Fibroblast of skin of back (primary cell): ENCODE results near the gene AKT2.

Source experiments
- DNase-seq: peaks from one replicate; pipeline ENCODE4 v3.0.0-alpha.2; 2013

Gene AKT2

DNA sequence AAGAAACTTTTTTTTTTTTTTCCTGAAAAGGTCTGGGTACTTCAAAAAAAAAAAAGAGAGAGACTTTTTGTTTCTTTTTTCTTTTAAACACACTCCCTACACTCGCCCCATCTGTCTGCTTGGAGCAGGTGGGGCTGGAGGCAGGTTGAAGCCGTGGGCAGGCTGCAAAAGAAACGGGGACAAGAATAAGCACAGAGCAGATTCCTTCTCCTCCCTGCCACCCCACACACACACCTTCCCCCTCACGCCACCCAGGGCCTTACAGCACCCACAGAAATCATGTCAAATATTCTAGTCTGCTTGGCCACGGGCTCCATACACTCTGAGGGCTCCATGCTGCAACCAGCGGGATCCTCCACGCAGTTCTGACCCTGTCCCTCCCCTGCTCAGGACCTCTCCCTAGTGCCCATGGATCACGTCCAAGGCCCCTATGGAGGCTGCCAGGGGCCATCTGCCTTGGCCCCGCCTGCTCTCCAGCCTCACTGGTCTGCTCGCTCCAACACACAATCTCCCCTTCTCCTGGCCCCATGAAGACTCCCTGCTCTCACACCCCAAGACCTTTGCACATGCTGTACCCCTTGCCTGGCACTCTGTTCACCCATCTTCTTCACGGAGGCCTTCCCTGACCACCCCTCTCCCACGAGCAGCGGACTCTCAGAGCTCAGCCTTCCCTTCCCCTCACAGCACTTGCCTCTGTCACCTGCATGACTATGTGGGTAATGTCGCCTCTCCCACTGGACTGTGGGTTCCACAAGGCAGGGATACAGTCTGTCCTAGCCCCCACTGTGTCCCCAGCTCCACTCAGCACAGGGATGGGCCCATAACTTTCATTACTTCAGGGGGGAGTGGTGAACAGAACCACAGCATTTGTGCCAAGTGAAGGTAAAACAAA, 11.4 kb downstream of the AKT2 start:
- DNase-seq: no peak

DNA sequence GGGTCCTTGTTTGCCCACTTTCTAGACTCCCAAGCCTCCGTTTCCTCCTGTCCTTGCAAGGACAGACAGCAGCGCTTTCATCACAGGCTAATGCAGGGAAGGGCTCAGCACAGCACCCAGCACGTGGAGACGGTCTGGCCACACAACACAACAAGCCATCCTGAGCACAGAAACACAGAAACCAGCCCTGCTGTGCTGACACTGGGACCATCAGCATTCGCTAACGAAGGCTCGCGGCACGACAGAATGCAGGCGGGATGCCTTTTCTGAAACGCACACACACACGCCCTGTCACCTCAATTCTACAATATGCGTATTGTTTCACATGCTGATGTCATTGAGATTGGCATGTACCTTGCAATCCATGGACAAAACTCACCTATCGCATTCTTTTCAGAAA, 12.9 kb downstream of the AKT2 start:
- no peak for DNase-seq

DNA sequence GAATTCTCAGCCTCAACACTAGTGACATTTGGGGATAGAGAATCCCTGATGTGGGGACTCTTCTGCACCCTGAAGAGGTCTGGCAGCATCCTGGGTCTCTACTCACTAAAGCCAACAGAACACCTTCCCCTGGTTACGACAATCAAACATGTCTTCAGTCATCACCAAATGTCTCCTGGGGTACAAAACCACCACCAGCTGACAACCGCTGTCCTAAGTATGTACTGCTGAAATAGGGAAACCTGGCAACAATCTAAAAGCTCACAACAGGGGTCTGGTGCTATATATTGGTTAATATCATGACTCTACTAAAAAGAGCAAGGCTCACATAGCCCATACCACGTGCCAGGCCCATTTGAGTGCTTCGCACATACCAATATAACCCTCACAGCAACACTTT, 13.4 kb downstream of the AKT2 start:
- no peak for DNase-seq

DNA sequence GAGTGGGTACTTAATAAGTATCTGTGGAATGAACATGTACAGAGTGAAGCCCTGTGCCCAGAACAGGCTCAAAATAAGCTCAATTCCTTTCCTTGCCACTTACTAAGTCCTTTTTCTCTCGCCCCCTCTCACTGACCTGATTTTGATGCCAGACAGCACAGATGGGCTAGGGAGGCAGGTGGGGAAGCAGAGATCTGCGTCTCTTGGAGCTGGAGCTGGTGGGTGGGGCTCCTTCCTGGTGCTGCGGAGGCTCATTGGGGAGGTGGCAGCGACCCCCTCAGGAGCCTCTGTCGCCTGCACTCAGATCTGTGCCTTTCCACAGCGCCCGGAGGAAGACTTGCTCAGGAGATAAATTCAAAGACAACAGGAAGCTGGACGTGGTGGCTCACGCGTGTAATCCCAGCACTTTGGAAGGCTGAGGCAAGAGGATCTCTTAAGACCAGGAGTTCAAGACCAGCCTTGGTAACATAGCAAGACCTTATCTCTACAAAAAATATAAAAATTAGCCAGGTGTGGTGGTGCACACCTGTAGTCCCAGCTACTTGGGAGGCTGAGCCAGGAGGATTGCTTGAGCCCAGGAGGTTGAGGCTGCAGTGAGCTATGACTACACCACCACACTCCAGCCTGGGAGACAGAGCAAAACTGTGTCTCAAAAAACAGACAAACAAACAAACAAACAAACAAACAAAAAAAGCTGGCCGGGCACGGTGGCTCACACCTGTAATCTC, 14.6 kb downstream of the AKT2 start:
- no peak for DNase-seq

DNA sequence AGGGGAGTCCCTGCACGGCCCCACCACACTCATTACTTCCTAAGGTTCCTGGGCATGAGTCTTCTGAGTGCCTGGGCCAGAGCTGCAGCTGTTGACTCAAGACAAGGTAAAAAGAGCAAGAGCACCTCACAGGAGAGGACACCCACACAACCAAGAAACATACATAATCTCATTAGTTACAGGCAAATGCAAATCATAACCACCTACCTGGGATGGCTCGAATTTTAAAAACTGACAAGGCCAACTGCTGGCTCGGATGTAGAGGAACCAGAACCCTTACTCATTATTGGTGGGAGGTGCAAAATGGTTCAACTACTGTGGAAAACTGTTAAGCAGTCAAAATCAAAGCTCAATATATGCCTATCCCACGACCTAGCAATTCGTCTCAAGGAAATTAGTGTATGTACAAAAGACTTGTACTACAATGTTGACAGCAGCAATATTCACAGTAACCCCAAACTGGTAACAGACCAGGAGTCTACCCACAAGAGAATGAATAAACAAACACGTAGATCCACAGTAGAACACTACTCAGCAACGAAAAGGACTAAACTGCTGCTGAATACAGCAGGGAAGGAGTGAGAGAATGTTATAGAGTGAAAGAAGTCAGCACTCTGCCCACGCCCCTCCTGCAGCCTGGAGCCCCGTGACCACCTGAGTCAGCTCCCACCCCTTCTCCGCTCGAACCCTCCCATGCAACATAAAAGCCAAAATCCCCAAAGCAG, 15.8 kb downstream of the AKT2 start:
- no peak for DNase-seq

DNA sequence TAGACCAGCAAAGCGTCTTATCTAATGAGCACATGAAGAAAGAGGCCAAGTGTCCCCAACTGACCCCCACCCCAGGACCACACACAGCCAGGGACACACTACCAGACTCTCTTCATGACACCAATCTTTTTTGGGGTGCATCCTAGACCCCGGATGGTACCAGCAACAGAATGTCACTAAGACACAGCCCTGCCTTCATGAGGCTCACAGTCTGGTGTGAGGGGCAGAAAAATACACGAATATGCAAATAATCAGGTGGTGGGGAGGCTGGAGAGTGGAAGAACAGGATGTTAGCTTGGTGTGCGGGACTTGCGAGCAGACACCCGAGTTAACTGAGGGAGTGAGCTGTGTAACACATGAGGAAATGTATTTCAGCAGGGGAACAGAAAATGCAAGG, 17.5 kb downstream of the AKT2 start:
- DNase-seq: no peak

DNA sequence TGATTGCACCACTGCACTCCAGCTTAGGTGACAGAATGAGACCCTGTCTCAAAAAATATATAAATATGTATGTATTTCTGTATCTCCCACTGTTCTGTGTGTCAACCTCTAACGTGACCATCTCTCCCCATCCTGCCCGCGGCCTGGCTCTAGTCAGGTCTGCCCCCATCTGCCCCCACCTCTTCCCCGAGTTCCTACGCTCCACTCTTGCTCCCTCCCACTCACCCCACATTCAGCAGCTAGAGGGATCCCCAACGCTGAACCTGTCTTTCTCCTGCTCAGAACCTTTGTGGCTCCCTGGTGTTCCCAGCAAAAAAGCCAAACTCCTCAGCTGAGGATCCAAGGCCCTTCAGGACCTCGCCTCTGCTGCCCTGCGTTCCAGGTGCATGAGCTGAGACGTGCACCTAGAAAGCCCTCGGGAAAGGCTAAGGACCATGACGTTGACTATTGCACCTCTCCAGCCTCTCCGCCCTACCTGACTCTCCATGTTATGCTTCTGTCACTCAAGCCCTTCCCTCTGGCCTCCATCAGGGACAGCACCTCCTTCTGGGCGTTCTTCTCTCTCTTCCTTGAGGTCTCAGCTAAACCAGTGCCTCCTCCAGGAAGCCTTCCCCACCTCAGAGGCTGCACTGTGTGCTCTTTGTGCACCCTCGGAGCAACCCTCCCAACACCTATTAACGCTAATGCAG, 18.1 kb downstream of the AKT2 start:
- DNase-seq: no peak

DNA sequence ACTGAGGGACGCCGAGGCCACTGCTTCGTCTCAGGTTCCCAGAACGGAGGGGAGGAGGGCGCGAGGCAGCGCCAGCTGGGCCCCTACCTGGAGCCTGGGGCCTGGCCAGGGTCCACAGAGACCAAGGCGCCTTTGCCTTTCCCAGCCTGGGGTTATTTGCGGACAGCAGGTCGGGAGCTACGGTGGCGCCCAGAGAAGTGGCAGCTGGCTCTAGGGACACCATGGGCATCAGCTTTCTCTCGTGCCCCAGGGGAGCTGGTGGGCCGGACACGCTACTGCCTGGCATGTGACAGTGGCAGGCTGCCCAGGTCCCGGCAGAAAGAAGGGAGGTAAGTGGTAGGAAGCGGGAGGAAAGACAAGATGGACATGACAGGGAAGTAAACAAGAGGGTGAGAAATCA, 19.0 kb downstream of the AKT2 start:
- DNase-seq: no peak

DNA sequence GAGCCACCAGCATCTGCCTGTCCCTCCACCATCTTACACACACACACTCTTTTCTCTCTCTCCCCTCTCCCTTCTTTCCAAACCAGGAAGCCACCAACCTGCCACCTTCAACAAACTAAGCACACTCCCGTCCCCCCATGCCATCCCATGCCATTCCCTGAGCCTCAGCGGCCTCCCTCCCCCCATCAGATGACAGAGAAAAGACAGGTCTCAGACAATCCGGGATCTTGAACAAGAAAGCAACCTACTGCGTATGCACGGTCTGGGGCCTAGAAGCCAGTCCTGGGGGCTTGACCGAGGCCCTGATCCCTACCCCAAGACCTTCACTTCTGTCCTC, 19.4 kb downstream of the AKT2 start:
- DNase-seq: no peak

DNA sequence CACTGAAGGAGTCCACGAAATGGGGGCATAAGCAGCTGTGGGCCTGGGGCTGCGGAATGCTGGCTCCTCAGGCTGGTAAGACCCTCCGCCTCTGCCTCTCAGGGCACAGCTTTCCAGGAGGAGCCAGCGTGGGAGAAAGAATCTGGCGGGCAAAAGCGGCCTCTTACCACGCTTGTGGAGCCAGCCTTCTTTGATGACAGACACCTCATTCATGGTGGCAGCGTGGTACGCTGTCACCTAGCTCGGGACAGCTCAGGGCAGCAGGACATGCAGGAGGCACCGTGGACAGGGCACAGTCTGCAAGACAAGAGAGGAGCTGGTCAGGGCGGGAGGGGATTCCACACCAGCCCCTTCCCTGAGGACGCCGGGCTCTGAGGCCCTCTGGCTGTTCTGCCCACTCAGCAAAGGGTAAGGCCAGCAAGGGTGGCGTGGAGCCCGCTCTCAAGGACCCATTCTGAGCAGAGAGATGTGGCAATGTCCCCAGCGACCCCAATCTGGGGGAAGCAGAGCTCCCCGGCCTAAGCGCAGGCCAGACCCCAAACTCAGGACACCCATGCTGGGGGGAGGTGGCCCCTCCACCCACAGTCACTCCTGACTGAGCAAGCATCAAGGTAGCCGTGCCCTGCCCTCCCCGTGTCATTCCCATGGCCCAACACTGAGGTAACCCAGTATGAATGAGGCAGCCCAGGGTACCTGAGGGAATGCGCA, 19.9 kb downstream of the AKT2 start:
- no peak for DNase-seq

DNA sequence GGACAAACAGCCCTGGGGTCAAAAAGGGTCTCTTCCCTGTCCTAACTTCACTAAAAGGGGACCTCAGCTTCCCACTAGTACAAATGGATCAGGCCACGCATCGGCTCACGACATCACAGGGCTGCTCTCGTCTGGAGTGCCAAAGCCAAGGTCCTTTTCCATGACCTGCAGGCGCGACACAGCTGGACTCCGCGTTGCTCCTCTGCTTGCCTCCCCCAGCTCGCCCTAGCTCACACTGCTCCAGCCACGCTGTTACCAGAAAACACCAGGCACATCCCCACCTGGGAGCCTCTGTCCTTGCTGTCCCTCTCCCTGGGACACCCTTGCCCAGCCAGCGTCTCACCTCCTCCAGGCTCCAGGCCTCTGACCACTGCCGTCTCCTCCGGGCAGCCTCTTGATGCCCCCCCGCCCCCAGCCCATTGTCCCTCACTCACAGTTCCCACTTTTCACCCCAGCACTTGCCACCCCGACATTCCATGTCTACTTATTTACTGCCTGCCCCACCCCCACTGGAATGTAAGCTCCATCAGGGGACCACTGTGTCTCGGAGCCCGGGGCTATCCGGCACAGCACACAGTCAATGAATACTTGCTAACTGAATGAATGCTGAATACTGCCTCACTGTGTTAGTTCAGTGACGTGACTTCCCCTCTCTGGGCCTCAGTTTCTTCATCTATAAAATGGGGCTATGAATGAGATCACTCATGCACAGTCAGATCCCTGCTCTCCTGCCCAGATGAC, 20.7 kb downstream of the AKT2 start:
- DNase-seq: no peak

DNA sequence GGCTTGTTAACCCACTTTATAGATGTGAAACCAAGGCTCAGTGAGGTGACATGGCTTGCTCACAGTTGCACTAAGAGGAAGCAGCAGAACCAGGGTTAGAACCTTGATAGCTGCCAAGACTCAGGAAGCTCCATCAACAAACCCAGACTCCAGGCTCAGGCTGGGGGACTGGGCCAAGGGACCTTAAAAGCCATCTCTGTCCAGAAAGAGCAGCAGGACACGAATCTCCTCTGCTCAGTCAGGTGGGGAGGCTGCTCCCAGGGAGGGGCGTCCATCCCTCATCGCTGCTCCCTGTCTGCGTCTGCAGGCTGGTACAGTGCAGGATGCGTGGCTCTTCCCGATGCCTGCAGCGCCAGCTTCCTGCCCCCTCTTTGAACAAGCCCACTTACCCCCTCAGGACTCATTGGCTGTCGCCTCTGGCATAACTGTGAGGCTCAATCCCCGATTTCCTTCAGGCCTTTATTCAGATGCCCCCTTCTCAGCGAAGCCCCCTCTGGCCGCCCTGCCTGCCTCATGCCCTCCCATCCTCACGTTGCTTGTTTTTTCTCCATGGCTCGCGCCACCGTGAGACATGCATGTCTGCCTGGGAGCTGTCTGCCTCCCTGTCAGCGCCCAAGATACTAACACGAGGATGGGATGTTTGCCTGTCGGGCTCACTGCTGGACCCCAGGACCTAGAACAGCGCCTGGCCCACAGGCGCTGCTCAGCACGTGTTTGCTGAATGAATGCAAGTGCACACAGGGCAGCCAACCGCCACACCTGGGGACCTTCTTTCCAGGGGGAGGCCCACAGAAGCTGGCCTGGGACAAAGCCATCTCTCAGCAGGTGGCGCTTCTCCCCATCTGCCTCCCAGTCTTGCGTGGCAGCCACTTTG, 21.5 kb downstream of the AKT2 start:
- DNase-seq: no peak

DNA sequence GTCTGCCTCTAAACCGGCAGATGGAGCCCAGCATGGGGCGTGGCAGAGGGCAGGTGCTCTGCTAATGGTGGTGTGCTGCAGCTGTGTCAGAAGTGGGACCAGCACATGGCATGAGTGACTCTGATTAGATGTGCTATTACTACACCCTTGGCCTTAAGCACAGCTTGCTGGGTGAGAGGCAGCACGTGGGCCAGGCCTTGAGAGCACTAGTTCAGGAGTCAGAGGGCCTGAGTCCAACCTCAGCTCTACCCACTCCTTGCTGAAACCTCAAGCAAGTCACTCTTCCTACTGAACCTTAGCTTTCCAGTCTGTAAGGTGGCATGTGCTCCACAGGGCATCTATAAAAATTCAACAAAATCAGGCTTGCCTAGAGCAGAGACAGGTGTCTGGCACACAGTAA, 22.7 kb downstream of the AKT2 start:
- no peak for DNase-seq

DNA sequence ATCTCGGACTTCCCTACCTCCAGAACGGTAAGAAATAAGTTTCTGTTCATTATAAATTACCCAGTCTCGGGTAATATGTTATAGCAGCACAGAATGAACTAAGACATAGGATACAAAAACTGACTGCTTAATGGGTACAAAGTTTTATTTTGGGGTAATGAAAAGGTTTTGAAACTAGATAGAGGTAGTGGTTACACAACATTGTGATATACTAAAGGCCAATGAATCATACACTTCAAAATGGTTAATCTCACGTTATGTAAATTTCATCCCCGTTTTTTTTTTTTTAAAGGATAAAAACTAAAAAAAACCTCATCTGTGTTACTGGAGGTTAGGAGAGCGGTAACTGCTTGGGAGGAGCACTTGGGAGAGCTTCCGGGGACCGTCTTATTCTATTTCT, 23.5 kb downstream of the AKT2 start:
- DNase-seq: no peak

DNA sequence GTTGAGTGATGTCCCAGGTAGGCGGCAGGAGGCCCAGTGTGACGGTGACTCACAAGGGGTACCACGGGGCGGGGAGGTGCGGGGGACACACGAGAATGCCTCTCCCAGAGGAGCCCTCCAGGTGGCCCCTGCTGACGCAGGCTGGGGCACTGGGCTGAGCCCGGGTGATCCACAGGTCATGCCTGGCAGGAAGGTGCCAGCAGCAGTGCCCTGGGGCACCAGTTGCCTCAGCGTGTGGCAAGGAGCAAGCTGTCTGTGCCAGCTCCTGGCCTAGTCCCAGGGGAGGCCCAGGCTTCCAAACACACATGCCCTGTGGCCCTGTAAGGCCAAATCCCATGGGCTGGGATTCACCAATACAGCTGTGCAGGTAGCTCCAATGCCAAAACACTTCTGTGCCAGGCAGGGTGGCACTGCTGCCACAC, 28.0 kb downstream of the AKT2 start:
- DNase-seq: no peak

DNA sequence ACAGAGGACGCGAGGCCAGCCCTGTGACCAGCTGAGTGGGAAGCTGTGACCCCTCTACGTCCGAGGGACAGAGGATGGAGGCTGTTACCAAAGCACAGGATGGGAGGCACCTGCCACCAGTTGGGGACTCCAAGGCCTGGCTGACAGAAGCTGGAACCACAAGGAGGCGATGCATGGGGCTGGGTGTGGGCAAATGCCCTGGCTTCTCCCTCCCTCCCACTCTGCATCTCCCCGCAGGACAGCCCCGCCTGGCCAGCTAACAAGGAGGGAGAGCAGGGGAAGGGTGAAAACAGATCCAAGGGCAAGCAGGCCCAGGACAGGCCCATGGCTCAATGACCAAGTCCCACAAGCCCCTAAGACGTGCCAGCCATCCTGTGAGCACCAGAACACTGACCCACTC, 28.6 kb downstream of the AKT2 start:
- no peak for DNase-seq

DNA sequence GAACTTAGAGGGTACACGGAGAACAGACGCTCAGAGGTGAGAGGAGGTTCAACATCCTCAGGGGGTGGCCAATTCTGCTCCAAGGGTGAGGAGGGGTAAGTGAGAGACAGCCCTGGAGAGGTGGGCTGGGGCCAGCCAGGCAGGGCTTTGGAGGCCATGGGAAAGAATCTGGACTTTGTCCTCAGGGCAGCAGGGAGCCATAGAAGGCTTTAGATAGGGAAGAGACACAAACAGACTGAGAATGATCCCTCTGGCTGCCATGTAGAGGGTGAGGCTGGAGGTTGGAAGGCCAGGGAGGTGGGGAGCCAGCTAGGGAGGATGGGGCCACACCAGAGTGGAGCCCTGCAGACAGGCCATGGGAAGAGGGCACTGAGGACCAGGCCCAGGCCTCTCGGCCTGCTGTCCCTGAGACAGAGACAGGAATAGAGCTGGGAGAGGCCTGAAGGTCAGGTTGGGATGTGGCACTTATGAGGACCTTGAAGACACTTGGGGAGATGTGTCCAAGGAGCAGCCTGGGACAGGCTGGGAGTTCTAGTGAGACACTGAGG, 29.5 kb downstream of the AKT2 start:
- DNase-seq: no peak

DNA sequence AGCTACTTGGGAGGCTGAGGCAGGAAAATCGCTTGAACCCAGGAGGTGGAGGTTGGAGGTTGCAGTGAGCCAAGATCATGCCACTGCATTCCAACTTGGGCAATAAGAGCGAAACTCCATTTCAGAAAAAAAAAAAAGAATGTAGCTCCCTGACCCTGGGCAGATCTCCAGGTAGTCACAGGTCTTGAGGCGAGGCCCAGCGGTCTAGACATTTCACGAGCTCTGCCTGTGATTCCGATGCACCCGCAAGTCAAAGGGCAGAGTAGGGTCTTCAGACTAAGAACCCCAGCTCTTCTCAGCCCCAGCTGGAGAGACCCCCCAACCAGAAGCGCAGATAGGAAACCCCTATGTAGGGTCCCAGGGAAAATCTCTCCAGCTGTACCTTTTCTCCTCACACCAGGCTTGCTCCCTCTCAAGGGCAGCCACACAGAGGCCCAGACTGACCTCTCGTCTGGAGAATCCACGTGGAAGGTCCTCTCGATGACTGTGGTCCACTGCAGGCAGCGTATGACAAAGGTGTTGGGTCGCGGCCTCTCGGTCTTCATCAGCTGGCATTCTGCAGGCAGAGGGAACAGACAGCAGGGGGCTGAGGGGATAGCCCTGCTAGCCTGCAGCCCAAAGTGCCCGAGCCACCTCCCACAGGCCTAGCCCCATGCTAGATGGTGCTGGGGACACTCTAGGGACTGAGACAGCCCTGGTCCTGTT, 30.3 kb downstream of the AKT2 start:
- no peak for DNase-seq

DNA sequence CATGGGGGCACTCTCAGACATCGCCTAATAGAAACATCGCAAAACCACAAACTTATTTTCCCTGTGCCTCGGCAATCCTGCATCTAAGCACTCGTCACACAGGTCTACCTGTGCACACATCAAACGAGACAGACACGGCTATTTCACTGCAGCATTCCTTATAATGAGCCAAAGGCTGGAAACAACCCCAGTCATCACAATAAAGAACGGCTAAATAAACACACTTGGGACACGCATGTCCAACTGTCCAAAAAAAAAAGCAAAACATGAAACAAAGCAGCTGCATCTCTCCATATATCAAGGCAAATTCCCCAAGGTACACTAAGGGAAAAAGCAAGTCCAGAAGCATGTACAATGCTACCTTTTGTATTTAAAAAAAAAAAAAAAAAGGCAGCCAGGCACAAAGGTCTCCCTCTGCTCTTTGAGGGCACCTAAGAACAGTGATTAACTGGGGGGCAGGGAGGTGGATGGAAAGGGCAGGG, 31.5 kb downstream of the AKT2 start:
- no peak for DNase-seq
